DOHH2 (cell line): ENCODE data around the gene MRPL27.

ENCODE experiments used
- H3F3A ChIP-seq: fragments of 200-600 bp; sonication (generic), shearing (Covaris generic); 2 replicates; pipeline ENCODE4 v1.6.0; 2016; ENCODE audit warnings: antibody characterized with exemption, mild to moderate bottlenecking; ENCODE audit not compliant: control insufficient read depth, insufficient read depth
- H3K27ac ChIP-seq: fragments of 200-600 bp; sonication (generic); 2 replicates; pipeline ENCODE4 v1.5.1; 2014; ENCODE audit warnings: low read depth, mild to moderate bottlenecking, low read length, moderate library complexity
- H3K27me3 ChIP-seq: fragments of 200-600 bp; sonication (generic); 2 replicates; pipeline ENCODE4 v1.6.1; 2014; ENCODE audit warnings: mild to moderate bottlenecking, low read length, mixed read lengths; ENCODE audit not compliant: control insufficient read depth
- H3K36me3 ChIP-seq: fragments of 200-600 bp; sonication (generic); 2 replicates; pipeline ENCODE4 v1.6.1; 2014; ENCODE audit warnings: mild to moderate bottlenecking, low read length, moderate library complexity, mixed read lengths; ENCODE audit not compliant: control insufficient read depth
- H3K4me1 ChIP-seq: fragments of 200-600 bp; sonication (generic); 2 replicates; pipeline ENCODE4 v1.6.1; 2014; ENCODE audit warnings: mild to moderate bottlenecking, low read length, mixed read lengths; ENCODE audit not compliant: control insufficient read depth
- H3K4me2 ChIP-seq: fragments of 200-600 bp; sonication (generic); 2 replicates; pipeline ENCODE4 v1.6.0; 2014; ENCODE audit warnings: mild to moderate bottlenecking, low read length, moderate library complexity
- H3K4me3 ChIP-seq: fragments of 200-600 bp; sonication (generic); 2 replicates; pipeline ENCODE4 v1.5.1; 2014; ENCODE audit warnings: mild to moderate bottlenecking, low read length, mixed read lengths
- H3K79me2 ChIP-seq: fragments of 200-600 bp; sonication (generic); 2 replicates; pipeline ENCODE4 v1.6.1; 2014; ENCODE audit warnings: mild to moderate bottlenecking, low read length, mixed read lengths; ENCODE audit not compliant: control insufficient read depth
- H3K9me2 ChIP-seq: fragments of 200-600 bp; sonication (generic); replicated peaks from 2 replicates; pipeline ENCODE4 v1.6.1; 2014; ENCODE audit warnings: mild to moderate bottlenecking, low read length, mixed read lengths; ENCODE audit not compliant: control insufficient read depth
- H3K9me3 ChIP-seq: fragments of 200-600 bp; sonication (generic); 2 replicates; pipeline ENCODE4 v1.6.1; 2014; ENCODE audit warnings: antibody characterized with exemption, low read length, mixed read lengths; ENCODE audit not compliant: control insufficient read depth, insufficient read depth
- H4K20me1 ChIP-seq: fragments of 200-600 bp; sonication (generic); 2 replicates; pipeline ENCODE4 v1.6.0; 2014; ENCODE audit warnings: low read depth, mild to moderate bottlenecking, antibody characterized with exemption, low read length, moderate library complexity; ENCODE audit not compliant: control insufficient read depth, insufficient read depth
- EZH2phosphoT487 ChIP-seq: fragments of 200-600 bp; sonication (generic); IDR thresholded peaks from 2 replicates; pipeline ENCODE4 v1.6.1; 2017; ENCODE audit warnings: borderline replicate concordance, mild to moderate bottlenecking, antibody characterized with exemption, low read length, moderate library complexity, mixed read lengths
- TF ChIP-seq, protein P1 (sequence below): fragments of 200-600 bp; sonication (generic); IDR thresholded peaks from one replicate; pipeline ENCODE4 v1.5.1; 2014; ENCODE audit warnings: antibody characterized with exemption, mild to moderate bottlenecking, low read depth, low read length; ENCODE audit not compliant: poor library complexity, severe bottlenecking

The MRPL27 gene

DNA sequence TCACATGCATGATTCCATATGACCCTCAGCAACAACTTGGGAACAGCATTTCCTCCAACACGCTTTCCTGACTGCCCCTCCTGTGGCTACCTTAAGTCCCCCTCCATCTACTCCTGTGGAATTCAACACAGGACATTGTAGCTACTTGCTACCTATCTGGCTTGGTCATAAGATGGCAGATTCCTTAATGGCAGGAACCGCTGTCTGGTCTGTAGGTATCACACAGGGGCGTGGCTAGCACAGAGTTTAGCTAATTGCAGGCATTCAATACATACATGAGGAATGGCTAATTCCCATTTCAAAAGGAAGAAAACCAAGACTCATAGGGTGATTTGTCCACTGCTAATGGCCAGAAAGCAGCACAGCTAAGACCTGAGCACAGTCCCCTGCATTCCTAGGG is 15.7 kb upstream of the MRPL27 start:
- no peak overlapping the region for H3K4me2 ChIP-seq
- H3K79me2 ChIP-seq, result peaks cover 13% of the 10 kb centered on the region
- H3K4me3 ChIP-seq, result no peak overlapping the region
- H4K20me1 ChIP-seq, result no peaks in the 10 kb centered on the region
- H3K27me3 ChIP-seq, result no peaks in the 10 kb centered on the region
- no peak for TF ChIP-seq EZH2phosphoT487
- TF ChIP-seq, protein P1, sequence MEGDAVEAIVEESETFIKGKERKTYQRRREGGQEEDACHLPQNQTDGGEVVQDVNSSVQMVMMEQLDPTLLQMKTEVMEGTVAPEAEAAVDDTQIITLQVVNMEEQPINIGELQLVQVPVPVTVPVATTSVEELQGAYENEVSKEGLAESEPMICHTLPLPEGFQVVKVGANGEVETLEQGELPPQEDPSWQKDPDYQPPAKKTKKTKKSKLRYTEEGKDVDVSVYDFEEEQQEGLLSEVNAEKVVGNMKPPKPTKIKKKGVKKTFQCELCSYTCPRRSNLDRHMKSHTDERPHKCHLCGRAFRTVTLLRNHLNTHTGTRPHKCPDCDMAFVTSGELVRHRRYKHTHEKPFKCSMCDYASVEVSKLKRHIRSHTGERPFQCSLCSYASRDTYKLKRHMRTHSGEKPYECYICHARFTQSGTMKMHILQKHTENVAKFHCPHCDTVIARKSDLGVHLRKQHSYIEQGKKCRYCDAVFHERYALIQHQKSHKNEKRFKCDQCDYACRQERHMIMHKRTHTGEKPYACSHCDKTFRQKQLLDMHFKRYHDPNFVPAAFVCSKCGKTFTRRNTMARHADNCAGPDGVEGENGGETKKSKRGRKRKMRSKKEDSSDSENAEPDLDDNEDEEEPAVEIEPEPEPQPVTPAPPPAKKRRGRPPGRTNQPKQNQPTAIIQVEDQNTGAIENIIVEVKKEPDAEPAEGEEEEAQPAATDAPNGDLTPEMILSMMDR, result no peak
- peaks cover 5% of the 10 kb centered on the region; the same call in 1 of the 2 replicates for H3K4me1 ChIP-seq
- H3K9me2 ChIP-seq, result no peaks in the 10 kb centered on the region
- H3F3A ChIP-seq, result no peaks in the 10 kb centered on the region
- H3K9me3 ChIP-seq, result no peaks in the 10 kb centered on the region
- peaks cover 98% of the 10 kb centered on the region for H3K36me3 ChIP-seq
- no peak overlapping the region for H3K27ac ChIP-seq

DNA sequence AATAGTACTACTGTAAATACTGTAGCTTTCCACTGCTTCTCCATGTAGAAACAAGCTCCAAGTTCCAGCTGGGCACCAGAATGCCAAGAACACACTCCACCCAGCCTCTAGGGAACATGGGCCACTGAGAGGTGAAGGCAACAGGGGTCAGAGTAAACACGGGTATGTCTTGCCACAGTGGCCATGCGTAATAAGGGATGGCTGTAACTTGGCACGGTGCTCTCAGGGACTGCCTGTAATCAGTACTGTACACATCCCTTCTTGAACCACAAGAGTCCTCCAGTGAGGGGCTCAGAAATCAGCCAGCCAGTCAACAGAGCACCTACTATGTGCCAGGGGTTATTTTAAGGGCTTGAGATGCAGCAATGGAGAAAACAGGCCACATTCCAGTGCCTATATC is 13.5 kb upstream of the MRPL27 start:
- TF ChIP-seq, protein P1, result no peak
- no peak for TF ChIP-seq EZH2phosphoT487
- no peak overlapping the region for H3K4me2 ChIP-seq
- no peak overlapping the region for H3K27ac ChIP-seq
- no peaks in the 10 kb centered on the region for H3K9me2 ChIP-seq
- no peaks in the 10 kb centered on the region for H4K20me1 ChIP-seq
- 0 out of 2 replicates have a peak, but pooled peaks cover 3% of the 10 kb centered on the region for H3K4me1 ChIP-seq
- no peaks in the 10 kb centered on the region for H3K27me3 ChIP-seq
- H3K36me3 ChIP-seq, result peaks cover 98% of the 10 kb centered on the region
- no peak overlapping the region for H3K4me3 ChIP-seq
- H3K79me2 ChIP-seq, result peaks cover 9% of the 10 kb centered on the region
- no peaks in the 10 kb centered on the region for H3K9me3 ChIP-seq
- H3F3A ChIP-seq, result no peaks in the 10 kb centered on the region

DNA sequence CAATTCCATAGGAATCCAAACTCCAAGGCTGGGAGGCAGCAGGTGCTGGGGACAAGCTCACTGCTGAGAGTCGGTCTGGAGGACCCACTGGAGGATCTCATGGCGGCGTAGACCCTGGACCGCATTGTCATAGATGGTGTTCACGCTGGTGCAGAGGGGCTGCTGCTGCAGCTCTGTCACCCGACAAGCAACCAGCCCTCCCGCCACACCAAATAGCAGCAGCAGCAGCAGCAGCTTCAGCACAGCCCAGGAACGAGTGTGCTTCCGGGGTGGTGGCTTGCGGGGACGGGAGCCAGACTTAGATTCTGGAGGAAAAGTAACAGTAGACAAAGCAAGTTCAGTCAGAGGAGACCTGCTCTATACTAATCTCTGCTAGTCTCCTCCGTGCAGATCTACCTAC is 9.9 kb upstream of the MRPL27 start:
- peaks cover 97% of the 10 kb centered on the region for H3K36me3 ChIP-seq
- no peaks in the 10 kb centered on the region for H3K79me2 ChIP-seq
- H3K4me1 ChIP-seq, result no peaks in the 10 kb centered on the region
- no peak overlapping the region for H3K4me2 ChIP-seq
- TF ChIP-seq, protein P1, result no peak
- TF ChIP-seq EZH2phosphoT487, result no peak
- H3K9me3 ChIP-seq, result no peaks in the 10 kb centered on the region
- no peak overlapping the region for H3K27ac ChIP-seq
- no peaks in the 10 kb centered on the region for H4K20me1 ChIP-seq
- H3K4me3 ChIP-seq, result no peak overlapping the region
- H3F3A ChIP-seq, result no peaks in the 10 kb centered on the region
- no peaks in the 10 kb centered on the region for H3K9me2 ChIP-seq
- no peaks in the 10 kb centered on the region for H3K27me3 ChIP-seq

DNA sequence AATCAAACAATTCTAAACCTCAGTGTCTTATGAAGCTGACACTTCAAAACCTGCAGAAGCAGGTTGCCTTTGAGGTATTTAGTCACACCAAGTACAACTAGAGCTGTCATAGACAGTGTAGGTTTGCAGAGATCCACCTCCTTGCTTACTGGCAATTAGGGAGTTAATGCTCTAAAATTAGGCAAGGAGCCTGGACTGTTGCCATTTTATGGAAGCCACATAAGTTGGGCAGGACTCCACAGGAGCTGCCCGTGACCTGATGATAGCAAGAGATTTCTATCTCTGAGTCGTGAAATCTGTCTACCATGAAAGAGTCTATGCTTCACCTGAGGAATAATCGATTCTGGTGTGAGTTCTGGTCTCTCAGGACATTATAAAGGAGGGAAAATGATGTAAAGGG is 8.9 kb upstream of the MRPL27 start:
- Histone ChIP-seq H4K20me1 (no peaks in the 10 kb centered on the region), H3K36me3 (peaks cover 92% of the 10 kb centered on the region), H3K4me2 (no peak overlapping the region), H3K9me3 (no peaks in the 10 kb centered on the region), H3F3A (no peaks in the 10 kb centered on the region), H3K9me2 (no peaks in the 10 kb centered on the region), H3K4me3 (no peak overlapping the region), H3K4me1 (no peaks in the 10 kb centered on the region), H3K27me3 (no peaks in the 10 kb centered on the region), H3K79me2 (no peaks in the 10 kb centered on the region), H3K27ac (no peak overlapping the region)
- no peak for TF ChIP-seq EZH2phosphoT487
- TF ChIP-seq, protein P1, result no peak
